Mesendoderm (in vitro differentiated cells): ENCODE data around the gene PDE11A.

Source experiments
- DNase-seq: peaks from one replicate; pipeline ENCODE4 v3.0.0; 2013
- H2AK5ac ChIP-seq: 2 replicates; pipeline ENCODE4 v1.6.1; 2013; ENCODE audit warnings: low read length, inconsistent platforms
- H2BK120ac ChIP-seq: 2 replicates; pipeline ENCODE4 v1.6.1; 2013; ENCODE audit warnings: low read depth, mild to moderate bottlenecking, low read length, moderate library complexity, mixed read lengths
- H2BK15ac ChIP-seq: replicated peaks from 2 replicates; pipeline ENCODE4 v1.6.1; 2013; ENCODE audit warnings: low read depth, mild to moderate bottlenecking, moderate library complexity
- H2BK5ac ChIP-seq: 2 replicates; pipeline ENCODE4 v1.6.1; 2013; ENCODE audit warnings: low read length, inconsistent platforms
- H3K18ac ChIP-seq: 2 replicates; pipeline ENCODE4 v1.6.1; 2013; ENCODE audit warnings: mild to moderate bottlenecking, low read length, mixed read lengths
- H3K23ac ChIP-seq: one replicate; pipeline ENCODE4 v1.6.1; 2013; ENCODE audit warnings: low read length
- H3K27ac ChIP-seq: 2 replicates; pipeline ENCODE4 v1.5.1; 2013; ENCODE audit warnings: low read depth, mild to moderate bottlenecking, inconsistent platforms, low read length, moderate library complexity
- H3K27me3 ChIP-seq: 2 replicates; pipeline ENCODE4 v1.6.1; 2013; ENCODE audit warnings: low read length, control low read depth, mild to moderate bottlenecking, inconsistent platforms; ENCODE audit not compliant: insufficient read depth, poor library complexity
- H3K36me3 ChIP-seq: 2 replicates; pipeline ENCODE4 v1.6.1; 2013; ENCODE audit warnings: low read length, inconsistent platforms; ENCODE audit not compliant: control insufficient read depth, insufficient read depth
- H3K4ac ChIP-seq: one replicate; pipeline ENCODE4 v1.6.1; 2013; ENCODE audit warnings: low read depth, mild to moderate bottlenecking, low read length, moderate library complexity
- H3K4me1 ChIP-seq: 2 replicates; pipeline ENCODE4 v1.6.1; 2013; ENCODE audit warnings: low read depth, low read length, inconsistent platforms; ENCODE audit not compliant: control insufficient read depth
- H3K4me2 ChIP-seq: 2 replicates; pipeline ENCODE4 v1.6.1; 2013; ENCODE audit warnings: low read length
- H3K4me3 ChIP-seq: 2 replicates; pipeline ENCODE4 v1.5.1; 2013; ENCODE audit warnings: mild to moderate bottlenecking, low read length
- H3K56ac ChIP-seq: one replicate; pipeline ENCODE4 v1.6.1; 2013; ENCODE audit warnings: low read length
- H3K79me1 ChIP-seq: 2 replicates; pipeline ENCODE4 v1.6.1; 2013; ENCODE audit warnings: low read length, inconsistent platforms
- H3K79me2 ChIP-seq: 2 replicates; pipeline ENCODE4 v1.6.1; 2013; ENCODE audit warnings: mild to moderate bottlenecking, low read length; ENCODE audit not compliant: control insufficient read depth, insufficient read depth
- H3K9ac ChIP-seq: 2 replicates; pipeline ENCODE4 v1.6.1; 2013; ENCODE audit warnings: low read length, inconsistent platforms
- H4K5ac ChIP-seq: one replicate; pipeline ENCODE4 v1.6.1; 2013; ENCODE audit warnings: low read length
- H4K8ac ChIP-seq: one replicate; pipeline ENCODE4 v1.6.1; 2013; ENCODE audit warnings: low read depth, mild to moderate bottlenecking, control low read depth, low read length, moderate library complexity
- WGBS: extraction: QIAGEN DNeasy Blood & Tissue Kit; methylation state at CpG from one replicate; pipeline ENCODE4 v1.1.7; 2013; ENCODE audit warnings: low lambda C conversion rate, missing lambda C conversion rate; ENCODE audit not compliant: insufficient coverage; ENCODE audit errors: extremely low coverage; 5-methylcytosine and 5-hydroxymethylcytosine counted together

PDE11A gene

DNA sequence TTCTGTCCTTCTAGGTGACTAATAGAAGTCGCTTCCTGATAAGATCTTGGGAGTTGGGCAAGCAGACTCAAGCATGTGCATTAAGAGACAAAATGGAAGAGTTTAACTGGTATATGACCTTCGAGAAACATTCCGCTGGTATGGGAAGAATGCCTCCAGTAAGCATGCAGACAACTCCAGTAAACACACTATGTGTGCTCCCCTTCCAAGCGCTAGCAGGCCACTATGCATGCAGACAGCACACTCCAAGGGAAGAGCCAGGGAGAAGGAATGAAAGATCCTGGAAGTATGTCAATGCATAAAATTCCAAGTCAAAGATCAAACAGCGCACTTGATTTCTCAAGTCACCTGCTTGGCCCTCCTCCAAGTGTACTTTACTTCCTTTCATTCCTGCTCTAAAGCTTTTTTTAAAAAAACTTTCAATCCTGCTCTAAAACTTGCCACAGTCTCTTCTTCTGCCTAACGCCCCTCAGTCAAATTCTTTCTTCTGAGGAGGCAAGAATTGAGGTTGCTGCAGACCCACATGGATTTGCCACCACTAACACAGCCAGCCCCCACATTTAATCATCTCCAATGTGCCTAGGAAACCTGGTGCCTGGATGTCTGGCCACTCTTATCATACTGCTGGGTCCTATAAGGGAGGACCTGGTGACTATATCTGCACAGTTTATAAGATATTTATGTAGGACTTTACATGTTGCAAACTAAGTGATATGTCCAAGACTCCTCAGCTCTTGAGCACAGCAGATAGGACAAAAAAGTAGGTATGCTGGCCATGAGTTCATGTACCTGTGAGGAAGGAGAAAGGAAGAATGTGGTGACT is 239.8 kb downstream of the PDE11A start:
- no CpG with 5 or more reads among the region's 6 CpGs for WGBS
- Histone ChIP-seq H3K18ac (no peak overlapping the region), H4K8ac (no peak overlapping the region), H3K36me3 (no peaks in the 10 kb centered on the region), H3K79me1 (no peaks in the 10 kb centered on the region), H3K56ac (no peak overlapping the region), H2AK5ac (no peak overlapping the region), H2BK5ac (no peak overlapping the region), H4K5ac (no peak overlapping the region), H2BK15ac (no peak overlapping the region), H3K4me1 (no peaks in the 10 kb centered on the region), H3K4ac (no peak overlapping the region), H2BK120ac (no peak overlapping the region), H3K79me2 (no peaks in the 10 kb centered on the region), H3K23ac (no peak overlapping the region), H3K4me3 (no peak overlapping the region), H3K27me3 (no peaks in the 10 kb centered on the region), H3K4me2 (no peak overlapping the region), H3K9ac (no peak overlapping the region), H3K27ac (no peak overlapping the region)
- DNase-seq = no peak

DNA sequence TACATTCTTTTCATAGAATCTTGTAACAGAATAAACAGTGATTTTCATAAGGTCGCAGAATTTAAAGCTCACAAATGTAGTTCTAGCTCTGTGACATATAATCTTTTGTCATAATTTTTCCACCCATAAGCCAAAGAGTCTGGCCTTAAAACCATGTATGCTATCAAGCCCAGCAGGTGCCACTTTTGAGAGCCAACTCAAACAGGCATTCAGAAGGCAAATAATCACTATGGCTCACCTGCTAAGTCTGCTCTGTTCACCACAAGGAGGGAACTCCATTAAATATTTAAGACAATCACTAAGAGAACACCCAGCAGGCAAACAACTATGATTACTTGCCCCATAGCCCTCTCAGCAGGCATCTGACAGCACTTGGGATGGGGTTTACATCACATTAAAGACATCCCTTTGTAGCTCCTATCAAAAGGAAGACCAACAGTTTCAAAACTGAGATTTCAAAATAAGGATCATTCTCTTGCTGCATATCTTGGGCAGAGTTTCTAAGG is 241.6 kb downstream of the PDE11A start:
- H3K4ac ChIP-seq = no peak overlapping the region
- no peaks in the 10 kb centered on the region for H3K27me3 ChIP-seq
- no peaks in the 10 kb centered on the region for H3K4me1 ChIP-seq
- H3K56ac ChIP-seq = no peak overlapping the region
- no peak overlapping the region for H3K4me3 ChIP-seq
- no peak overlapping the region for H2BK15ac ChIP-seq
- no peak overlapping the region for H2BK120ac ChIP-seq
- no peak overlapping the region for H2AK5ac ChIP-seq
- H3K4me2 ChIP-seq = no peak overlapping the region
- H3K27ac ChIP-seq = no peak overlapping the region
- no peaks in the 10 kb centered on the region for H3K79me1 ChIP-seq
- H4K5ac ChIP-seq = no peak overlapping the region
- H3K9ac ChIP-seq = no peak overlapping the region
- no CpG with 5 or more reads among the region's 1 CpG for WGBS
- no peak overlapping the region for H3K18ac ChIP-seq
- H3K23ac ChIP-seq = no peak overlapping the region
- no peaks in the 10 kb centered on the region for H3K79me2 ChIP-seq
- H2BK5ac ChIP-seq = no peak overlapping the region
- no peak for DNase-seq
- H4K8ac ChIP-seq = no peak overlapping the region
- H3K36me3 ChIP-seq = no peaks in the 10 kb centered on the region

- Histone ChIP-seq H3K4ac (no peak overlapping the region), H2BK15ac (no peak overlapping the region), H3K18ac (no peak overlapping the region), H2BK120ac (no peak overlapping the region), H4K8ac (no peak overlapping the region), H2AK5ac (no peak overlapping the region), H3K36me3 (no peaks in the 10 kb centered on the region), H3K4me3 (no peak overlapping the region), H3K79me2 (no peaks in the 10 kb centered on the region), H3K23ac (no peak overlapping the region), H2BK5ac (no peak overlapping the region), H4K5ac (no peak overlapping the region), H3K4me2 (no peak overlapping the region), H3K79me1 (no peaks in the 10 kb centered on the region), H3K9ac (no peak overlapping the region), H3K27me3 (no peaks in the 10 kb centered on the region), H3K4me1 (no peaks in the 10 kb centered on the region), H3K56ac (no peak overlapping the region), H3K27ac (no peak overlapping the region)
- no peak for DNase-seq
- no CpG with 5 or more reads among the region's 1 CpG for WGBS
Measured at GRCh38 chr2:177828557-177828956, 244.0 kb downstream of the PDE11A start.

DNA sequence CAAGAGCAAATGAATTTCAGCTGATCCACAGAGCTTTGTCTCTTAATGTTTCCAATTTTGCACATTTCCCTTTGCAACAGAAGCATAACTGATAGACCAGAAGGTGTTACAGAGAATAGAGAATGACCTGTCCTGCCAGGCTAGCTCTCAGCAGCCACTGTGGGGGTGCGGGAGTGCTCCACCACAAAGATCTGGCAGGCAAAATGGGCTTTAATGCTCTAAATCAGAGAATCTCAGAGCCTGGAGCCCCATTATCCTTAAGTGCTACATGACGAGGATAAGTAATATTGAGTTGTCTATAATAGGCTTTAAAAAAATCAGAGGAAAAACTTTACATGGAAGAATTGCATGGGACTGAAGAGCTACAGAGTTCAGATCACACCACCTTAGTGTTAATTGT is 245.7 kb downstream of the PDE11A start:
- Histone ChIP-seq H3K27me3 (no peaks in the 10 kb centered on the region), H3K4me2 (no peak overlapping the region), H3K18ac (no peak overlapping the region), H3K36me3 (no peaks in the 10 kb centered on the region), H2AK5ac (no peak overlapping the region), H3K56ac (no peak overlapping the region), H3K27ac (no peak overlapping the region), H4K8ac (no peak overlapping the region), H3K4me1 (no peaks in the 10 kb centered on the region), H3K4ac (no peak overlapping the region), H3K23ac (no peak overlapping the region), H3K9ac (no peak overlapping the region), H2BK5ac (no peak overlapping the region), H3K79me2 (no peaks in the 10 kb centered on the region), H2BK15ac (no peak overlapping the region), H4K5ac (no peak overlapping the region), H3K79me1 (no peaks in the 10 kb centered on the region), H3K4me3 (no peak overlapping the region), H2BK120ac (no peak overlapping the region)
- WGBS = no CpG with 5 or more reads among the region's 2 CpGs
- no peak for DNase-seq

DNA sequence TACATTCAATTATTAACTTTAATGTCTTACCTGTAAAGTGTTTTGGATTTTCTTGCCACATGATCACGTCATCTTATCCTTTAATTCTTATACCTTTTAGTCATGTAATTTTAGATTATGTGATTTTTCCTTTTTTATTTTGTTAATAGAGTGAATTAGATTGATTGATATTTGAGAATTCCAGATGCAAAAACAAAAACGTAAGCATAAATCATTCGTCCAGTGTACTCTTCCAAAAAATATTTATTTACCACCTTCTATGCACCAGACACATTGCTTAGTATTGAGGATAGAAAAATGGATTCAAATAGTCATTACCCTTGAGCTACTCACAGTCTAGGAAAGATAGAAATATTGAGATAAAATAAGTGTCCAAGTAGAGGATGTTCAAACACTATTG is 249.6 kb downstream of the PDE11A start:
- no peak overlapping the region for H2BK5ac ChIP-seq
- no peak overlapping the region for H3K4me3 ChIP-seq
- no peak overlapping the region for H2BK15ac ChIP-seq
- no peak overlapping the region for H3K18ac ChIP-seq
- H3K27ac ChIP-seq = no peak overlapping the region
- no peak overlapping the region for H3K56ac ChIP-seq
- H4K5ac ChIP-seq = no peak overlapping the region
- DNase-seq = no peak
- no peak overlapping the region for H2AK5ac ChIP-seq
- WGBS = no CpG with 5 or more reads among the region's 3 CpGs
- no peaks in the 10 kb centered on the region for H3K27me3 ChIP-seq
- H3K36me3 ChIP-seq = no peaks in the 10 kb centered on the region
- H4K8ac ChIP-seq = no peak overlapping the region
- H3K23ac ChIP-seq = no peak overlapping the region
- no peaks in the 10 kb centered on the region for H3K4me1 ChIP-seq
- H2BK120ac ChIP-seq = no peak overlapping the region
- no peak overlapping the region for H3K4me2 ChIP-seq
- no peaks in the 10 kb centered on the region for H3K79me1 ChIP-seq
- H3K4ac ChIP-seq = no peak overlapping the region
- H3K79me2 ChIP-seq = no peaks in the 10 kb centered on the region
- H3K9ac ChIP-seq = no peak overlapping the region

DNA sequence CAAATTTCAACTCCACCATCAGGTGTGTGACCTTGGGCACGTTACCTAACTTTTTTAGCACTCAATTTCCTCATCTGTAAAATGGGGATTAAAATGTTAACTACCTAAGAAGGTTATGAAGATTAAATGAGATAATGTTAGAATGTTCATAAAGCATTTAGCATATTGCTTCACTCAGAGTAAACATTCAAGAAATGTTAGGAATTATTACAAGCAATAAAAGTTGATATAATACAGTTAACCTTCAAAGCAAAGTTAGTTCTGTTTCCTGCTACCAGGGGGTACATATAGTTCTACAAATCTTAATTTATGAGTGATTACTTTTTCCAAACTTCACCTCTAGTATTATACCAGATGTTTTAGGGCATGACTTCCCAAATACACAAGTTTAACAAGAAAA is 254.2 kb downstream of the PDE11A start:
- Histone ChIP-seq H3K79me2 (no peaks in the 10 kb centered on the region), H3K9ac (no peak overlapping the region), H3K27ac (no peak overlapping the region), H3K4me2 (no peak overlapping the region), H3K79me1 (no peaks in the 10 kb centered on the region), H4K5ac (no peak overlapping the region), H2BK120ac (no peak overlapping the region), H3K36me3 (no peaks in the 10 kb centered on the region), H3K56ac (no peak overlapping the region), H3K18ac (no peak overlapping the region), H3K4me1 (no peaks in the 10 kb centered on the region), H2BK5ac (no peak overlapping the region), H4K8ac (no peak overlapping the region), H3K23ac (no peak overlapping the region), H3K27me3 (no peaks in the 10 kb centered on the region), H3K4ac (no peak overlapping the region), H3K4me3 (no peak overlapping the region), H2AK5ac (no peak overlapping the region), H2BK15ac (no peak overlapping the region)
- no peak for DNase-seq
- no CpG with 5 or more reads among the region's 1 CpG for WGBS
